Pons (tissue), 1 donor: ENCODE results near the gene TDRD9.

Experiments used
- DNase-seq: peaks from one replicate; pipeline ENCODE4 v3.0.0-alpha.2; 2016; ENCODE audit warnings: low spot score

TDRD9 gene

GRCh38 chr14:103890821-103891666, 37.2 kb upstream of the TDRD9 start:
- DNase-seq, result no peak

DNA sequence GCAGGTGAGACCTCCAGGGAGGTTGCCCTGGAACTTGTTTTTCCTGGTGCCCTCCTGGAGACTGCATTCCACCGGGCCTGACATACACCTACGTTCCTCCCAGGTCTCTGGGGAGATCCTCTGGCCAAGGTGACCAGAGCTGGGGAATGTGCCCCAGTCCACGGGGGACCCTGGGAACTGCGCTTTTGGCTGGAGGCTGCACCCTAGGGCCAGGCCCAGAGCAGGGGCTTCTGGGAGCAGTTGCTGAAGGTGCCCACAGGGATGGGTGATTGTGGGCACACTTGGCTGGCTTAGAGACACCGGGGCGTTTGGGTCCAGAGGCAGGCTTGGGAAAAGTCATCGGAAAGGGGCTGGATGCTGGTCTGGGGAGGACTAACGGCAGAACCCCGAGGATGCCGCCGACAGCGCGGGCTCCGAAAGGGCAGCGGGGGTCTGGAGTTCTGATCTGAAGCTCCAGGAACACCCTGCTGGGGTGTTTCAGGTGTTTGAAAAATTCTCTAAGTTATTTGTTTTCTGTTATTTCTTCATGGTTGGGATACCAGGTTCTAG, 36.5 kb upstream of the TDRD9 start:
- no peak for DNase-seq

GRCh38 chr14:103892247-103892646, 36.0 kb upstream of the TDRD9 start:
- no peak for DNase-seq

- DNase-seq, result no peak
Measured at GRCh38 chr14:103894034-103894722, 34.1 kb upstream of the TDRD9 start.

GRCh38 chr14:103894723-103895059, 33.6 kb upstream of the TDRD9 start:
- no peak for DNase-seq

GRCh38 chr14:103896578-103896977, 31.7 kb upstream of the TDRD9 start:
- DNase-seq, result no peak

DNA sequence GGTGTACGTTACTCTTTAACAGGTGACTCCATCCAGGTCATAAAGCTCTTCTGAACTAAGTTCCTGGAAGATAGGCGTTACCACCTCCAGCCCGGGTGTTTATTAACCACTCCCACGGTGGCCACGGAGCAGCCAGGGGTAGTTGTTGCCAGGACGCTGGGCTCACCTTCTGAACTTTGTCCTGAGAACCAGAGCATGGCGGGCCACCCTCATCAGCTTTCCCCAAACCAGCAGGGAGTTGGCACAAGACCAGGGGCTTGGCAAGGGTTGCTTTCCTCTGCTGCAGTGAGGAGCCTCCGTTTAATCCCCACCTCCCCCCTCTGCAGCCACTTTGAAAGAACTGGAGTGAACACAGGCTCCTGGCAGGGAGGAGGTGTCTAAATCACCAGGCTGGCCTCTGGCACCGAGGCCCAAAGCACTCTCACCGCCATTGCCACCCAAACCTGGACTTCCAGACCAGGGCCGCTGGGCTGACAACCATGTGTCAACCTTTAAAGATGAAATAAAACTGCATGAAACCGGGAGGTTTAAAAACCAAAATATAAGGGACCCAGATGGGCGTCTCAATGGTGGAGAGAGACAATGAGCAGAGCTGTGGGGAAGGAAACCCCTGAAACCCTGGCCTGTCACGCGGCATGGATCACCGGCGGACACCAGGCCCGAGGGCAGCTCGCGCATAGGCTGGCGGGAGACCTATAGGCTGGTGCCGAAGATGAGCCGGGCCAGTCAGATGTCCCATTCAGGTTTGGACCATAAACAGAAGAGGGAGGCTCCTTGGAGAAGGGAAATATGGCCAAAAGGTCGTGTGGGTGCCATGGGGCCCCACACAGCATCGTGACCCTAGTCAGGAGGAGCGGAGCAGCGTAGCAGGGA, 30.9 kb upstream of the TDRD9 start:
- no peak for DNase-seq

DNA sequence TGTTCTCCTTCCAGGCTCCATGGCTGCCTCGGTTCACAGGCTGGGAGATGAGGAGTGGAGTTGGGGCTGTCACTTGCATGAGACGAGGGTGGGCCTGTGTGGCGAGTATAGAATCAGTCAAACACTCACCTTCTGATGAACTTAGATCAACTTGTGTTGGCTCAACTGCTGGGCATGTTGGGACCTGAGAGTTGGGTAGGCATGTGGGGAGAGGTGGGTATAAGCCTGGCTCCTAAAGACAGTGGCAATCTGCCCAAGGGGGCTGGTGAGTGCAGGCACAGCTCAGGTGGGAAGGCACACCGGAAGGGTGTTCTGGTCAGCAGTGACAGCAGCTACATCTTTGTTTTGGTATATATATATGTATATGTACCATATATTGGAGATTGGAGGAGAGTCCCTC, 30.1 kb upstream of the TDRD9 start:
- no peak for DNase-seq

DNA sequence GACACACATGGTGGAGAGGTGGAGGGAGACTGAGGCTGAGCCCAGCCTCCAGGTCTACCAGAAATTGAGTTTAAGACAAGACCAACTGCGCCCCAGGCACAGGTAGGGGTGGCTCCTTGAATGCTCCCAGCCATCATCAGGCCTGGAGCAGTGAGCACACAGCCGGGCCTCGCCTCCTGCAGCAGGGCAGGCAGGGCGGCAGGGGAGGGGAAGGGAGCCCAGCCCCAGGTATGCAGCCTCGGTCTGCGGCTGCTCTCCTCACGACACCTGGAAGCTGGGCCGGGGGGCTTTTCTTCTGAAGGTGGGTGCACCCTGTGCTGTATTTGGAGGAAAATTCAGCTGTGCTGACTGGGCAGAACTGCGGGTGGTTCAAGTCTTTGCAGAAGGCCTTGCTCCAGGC, 29.5 kb upstream of the TDRD9 start:
- DNase-seq, result no peak

DNA sequence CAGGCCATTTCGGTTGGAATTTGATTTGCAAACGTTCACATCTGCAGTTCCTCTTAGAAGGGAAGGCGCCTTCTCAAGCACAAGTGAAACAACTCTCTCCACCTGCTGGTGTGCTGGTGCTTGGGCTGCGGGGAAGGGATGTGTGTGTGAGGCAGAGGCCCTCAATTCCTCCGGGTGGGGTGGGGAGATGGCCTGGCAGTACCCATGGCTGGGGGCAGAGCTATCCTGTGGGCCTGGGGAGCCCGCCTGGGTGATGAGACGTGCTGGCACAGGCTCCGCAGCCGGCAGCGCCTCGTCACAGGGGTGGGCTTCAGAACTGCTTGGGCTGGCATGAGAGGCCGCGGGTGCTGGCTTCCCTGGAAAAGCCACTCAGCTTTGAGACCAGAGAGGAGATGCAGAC, 28.9 kb upstream of the TDRD9 start:
- DNase-seq, result no peak

DNA sequence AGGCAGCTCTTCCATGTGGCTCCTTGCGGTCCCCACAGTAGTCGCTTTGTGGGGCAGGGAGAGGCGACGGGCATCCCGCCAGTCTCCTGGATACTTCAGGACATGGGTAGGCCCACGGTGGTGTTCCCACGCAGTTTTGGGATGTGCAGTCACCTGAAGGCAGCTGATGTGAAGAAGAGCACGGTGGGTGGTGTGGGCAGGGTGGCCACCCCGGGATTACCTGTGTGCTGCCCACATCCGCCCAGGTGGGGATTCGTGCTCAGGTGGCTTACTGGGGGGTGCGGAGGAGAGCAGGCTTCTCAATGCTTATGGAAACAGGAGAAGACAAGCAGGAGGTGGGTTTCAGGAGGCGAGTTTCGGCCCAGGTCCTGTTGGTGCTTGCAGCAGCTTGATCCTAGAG, 28.4 kb upstream of the TDRD9 start:
- no peak for DNase-seq

DNA sequence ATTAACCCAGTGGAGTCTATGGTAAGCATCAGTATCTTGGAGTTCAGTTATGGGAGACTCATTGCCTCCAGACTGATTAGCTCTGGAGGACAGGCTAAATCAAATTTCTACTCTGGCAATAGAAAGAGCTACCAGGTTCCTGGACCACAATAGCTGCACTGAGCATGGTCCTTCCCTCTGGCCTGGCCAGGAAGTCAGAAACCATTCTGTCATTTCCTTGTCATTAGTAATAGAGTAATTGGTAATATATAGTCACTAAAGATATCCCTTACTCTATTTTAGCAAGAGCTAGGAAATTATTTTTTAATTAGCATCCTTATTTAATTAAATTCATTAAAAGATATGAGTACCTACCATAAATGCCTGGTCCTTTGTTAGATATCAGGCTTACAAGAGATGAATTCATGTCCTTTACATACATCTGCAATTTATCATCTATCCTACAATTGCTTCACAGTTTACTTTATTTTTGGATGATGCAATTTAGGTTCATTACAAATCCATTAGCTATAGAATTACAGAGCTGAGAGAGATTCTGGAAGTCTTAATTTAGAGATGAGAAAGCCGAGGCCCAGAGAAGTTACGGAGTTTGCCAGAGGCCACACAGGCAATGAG, 23.7 kb upstream of the TDRD9 start:
- no peak for DNase-seq

- DNase-seq, result no peak
Measured at GRCh38 chr14:103905842-103906456, 22.3 kb upstream of the TDRD9 start.

- DNase-seq, result no peak
Measured at GRCh38 chr14:103908580-103908979, 19.7 kb upstream of the TDRD9 start.

GRCh38 chr14:103909531-103910261, 18.6 kb upstream of the TDRD9 start:
- no peak for DNase-seq

- DNase-seq, result peak; percentile 63
Measured at GRCh38 chr14:103910262-103910935, 17.9 kb upstream of the TDRD9 start.

DNA sequence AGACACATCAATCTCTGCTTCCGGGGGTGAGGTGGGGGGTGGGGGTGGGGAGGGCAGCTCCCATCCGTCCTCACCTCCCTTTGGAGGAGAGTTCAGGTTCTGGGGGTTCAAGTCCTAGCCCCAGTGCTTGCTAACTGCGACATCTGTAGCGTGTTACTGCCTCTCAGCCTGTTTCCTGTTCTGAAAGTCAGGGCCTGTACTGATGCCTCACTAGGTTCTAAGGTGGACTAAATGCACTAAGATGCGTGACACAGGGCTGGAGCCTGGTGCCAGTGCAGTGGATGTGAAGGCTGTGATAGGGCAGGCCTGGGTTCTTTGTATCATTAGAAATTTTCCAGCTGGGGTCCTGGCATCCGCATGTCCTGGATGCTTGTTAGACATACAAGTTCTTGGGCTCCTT, 17.3 kb upstream of the TDRD9 start:
- DNase-seq, result no peak

GRCh38 chr14:103915616-103916015, 12.6 kb upstream of the TDRD9 start:
- DNase-seq, result no peak

DNA sequence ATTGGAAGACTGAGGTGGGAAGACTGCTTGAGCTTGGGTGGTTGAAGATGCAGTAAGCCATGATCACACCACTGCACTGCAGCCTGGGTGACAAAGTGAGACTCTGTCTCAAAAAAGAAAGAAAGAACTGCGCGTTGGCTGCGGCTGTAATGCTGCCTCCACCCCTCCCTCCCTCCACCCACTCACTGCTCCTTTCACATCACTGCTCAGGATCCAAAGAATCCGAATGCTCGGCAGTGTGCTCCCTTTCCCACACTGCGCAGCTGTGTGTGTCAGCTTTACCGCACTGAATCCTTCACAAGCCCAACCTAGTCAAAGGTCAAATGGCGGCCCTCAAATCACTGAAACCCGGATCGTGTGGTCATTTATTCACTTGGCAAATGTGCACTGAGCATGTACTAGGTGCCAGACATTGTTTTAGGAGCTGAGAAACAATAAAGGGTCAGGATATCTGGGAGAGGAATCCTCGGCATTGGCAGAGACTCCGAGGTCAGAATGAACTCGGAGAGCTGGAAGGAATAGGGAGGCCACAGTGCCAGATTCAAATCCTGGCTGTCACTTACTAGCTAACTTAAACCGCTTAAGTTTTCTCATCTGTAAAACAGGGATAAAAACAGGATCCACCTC, 11.5 kb upstream of the TDRD9 start:
- no peak for DNase-seq
